SKM-1 treated with dmso at 0.1 percent for 144 hours (cell line): Measurements from ENCODE around the gene BIRC6.
"Not testable (repeated sequence)": the region's sequence is repeated elsewhere in the genome, so short reads cannot be mapped to it uniquely, and the experiment has no call there.

ENCODE experiments used
- DNase-seq: peaks from one replicate; lab custom pipeline; 2025; ENCODE audit not compliant: unreplicated experiment; lab: John Stamatoyannopoulos, UW

The BIRC6 gene

DNA sequence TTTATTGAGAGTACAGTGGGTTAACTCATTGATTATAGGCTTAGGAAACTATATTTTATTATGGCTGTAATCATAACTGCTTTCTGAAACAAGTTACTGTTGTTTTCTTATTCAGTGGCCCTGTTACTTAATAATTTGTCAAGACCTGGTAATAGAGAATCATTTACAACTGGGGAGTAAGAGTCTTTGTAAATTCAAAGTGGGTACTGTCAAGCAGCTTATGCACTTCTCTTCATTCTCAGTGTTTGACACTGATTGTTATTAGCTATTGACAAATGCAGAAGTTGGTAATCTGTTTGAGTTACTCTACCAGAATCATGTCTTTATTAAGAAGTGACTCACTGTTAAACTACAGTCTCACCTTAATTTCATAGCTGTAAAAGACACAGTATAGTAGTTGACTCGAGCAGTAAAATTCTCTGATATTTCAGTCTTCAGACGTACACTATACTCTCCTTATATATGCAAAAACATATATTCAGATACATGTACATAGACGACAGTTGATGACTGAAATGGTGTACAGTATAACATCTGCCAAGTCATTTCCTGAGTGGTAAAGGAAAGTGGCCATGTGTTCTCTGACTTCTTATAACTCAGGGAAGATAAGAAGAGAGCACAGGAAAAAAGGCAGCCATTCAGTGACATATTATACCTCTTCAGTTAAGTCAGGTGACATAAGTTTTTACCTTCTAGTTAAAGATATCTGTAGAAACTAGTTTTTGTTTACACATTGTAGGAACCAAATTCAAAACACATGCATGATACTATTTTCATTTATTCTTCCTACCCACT lies 235.0 kb downstream of the BIRC6 start:
- DNase-seq: no peak

DNA sequence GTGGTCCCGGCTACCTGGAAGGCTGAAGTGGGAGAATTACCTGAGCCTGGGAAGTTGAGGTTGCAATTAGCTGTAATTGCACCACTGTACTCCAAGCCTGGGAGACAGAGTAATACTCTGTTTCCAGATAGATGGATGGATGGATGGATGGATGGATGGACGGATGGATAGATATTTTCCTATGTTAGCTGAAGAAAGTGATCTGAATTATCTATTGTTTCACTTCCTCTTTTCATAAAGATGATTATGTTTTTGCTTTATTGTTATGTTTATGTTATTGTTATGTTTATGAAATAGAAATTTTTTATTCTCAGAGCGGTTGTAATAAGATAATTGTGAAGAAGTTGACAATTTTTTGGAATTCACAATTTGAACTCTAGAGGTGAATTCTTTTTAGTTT lies 237.8 kb downstream of the BIRC6 start:
- no peak for DNase-seq

DNA sequence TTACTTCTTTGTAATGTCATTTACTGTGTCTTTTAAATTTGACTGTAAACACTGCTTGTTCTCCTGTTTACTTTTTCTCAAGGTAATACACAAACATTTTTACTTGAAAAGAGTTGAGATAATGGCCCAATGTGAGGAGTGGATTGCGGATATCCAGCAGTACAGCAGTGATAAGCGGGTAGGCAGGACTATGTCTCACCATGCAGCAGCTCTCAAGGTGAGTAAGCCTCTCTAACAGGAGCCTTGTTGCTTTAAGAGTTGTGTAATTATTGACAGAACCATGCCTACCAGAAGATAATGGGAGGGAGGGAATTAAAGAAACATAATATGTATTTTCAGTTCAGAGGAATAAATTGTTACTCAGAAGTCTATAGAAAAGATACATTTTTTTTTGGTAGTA lies 254.5 kb downstream of the BIRC6 start:
- no peak for DNase-seq

DNA sequence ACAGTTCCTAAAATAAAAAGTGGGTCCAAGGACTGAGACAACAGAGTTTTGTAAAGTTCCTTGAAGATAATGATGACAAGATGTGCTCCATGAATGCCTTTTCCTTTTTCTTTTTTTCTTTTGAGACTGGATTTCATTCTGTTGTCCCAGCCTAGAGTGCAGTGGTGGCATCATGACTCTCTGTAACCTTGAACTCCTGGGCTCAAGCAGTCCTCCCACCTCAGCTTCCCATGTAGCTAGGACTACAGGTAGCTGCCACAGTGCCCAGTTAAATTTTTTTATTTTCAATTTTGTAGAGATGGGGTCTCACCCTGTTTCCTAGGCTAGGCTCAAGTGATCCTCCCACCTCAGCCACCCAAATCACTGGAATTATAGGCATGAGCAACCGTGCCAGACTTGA lies 254.9 kb downstream of the BIRC6 start:
- DNase-seq: no peak

DNA sequence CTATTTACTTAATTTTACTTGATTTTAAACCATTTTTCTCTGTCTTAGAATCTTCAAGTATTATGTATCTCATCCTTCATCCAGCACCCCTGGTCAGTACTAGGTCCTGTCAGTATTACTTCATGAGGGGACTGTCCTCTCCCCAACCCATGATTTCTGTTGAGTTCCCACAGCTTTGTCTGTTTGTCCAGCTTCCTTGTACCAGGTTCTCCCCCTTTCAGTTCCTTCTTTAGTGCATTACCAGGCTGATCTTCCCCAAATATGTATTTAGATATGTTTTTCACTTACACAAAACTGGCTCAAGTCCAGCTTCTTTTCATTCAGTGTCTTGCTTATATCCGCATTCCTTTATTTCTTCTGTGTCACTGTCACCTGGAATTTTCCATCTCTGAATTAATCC lies 257.3 kb downstream of the BIRC6 start:
- DNase-seq: no peak

DNA sequence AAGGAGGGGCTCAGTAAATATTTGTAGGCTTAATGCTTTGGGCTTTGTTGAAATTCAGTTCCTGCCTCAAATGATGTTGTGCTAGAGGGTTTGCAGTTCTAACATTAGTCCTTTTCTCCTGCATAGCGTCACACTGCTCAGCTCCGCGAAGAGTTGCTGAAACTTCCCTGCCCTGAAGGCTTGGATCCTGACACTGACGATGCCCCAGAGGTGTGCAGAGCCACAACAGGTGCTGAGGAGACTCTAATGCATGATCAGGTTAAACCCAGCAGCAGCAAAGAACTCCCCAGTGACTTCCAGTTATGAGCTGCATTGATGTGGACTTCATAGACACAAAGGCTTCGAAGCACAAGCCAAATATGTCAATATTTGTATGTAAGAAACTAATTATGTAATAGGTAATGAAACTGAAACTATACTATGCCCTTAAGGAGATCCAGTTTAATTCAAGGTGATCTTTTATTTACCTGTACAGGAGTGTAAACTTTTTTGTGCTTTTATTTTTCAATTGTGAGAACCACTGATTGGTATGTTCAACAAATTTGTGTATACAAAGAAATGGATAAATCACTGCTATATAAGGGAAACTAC lies 260.9 kb downstream of the BIRC6 start:
- no peak for DNase-seq

DNA sequence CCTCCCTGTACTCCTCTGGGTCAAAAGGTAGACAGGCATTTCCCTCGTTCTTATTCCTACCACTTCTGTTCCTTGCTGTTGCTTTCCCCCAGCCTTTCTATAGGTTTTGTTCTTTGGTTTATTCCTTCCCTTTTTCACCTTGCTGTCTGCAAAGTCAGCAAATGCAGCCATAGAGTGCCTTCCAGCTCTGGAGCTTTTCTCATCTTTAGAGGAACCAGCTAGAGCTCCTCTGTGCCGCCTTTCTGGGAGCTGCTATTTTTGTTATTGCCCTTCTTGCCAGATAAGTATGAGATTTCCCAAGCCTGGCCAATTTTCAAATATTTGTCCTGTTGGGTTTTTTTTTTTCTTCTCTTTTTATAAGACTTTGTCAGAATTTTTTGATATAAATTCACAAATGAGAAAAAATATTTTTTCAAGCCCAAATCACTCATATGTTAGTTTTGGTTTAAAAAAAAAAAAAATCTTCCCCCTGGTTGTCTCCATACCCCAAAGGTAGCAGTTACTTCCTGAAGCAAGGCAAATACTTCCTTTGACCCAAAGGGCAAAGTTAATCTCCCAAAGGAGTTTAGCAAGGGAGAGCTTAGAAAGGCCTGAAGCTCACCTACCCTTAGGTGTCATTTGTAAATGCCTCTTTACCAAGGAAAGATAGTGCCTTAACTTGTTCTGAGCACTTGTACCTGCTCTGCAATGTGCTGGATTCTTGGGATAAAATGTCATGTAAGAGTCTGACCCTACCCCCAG lies 265.9 kb downstream of the BIRC6 start:
- no peak for DNase-seq

DNA sequence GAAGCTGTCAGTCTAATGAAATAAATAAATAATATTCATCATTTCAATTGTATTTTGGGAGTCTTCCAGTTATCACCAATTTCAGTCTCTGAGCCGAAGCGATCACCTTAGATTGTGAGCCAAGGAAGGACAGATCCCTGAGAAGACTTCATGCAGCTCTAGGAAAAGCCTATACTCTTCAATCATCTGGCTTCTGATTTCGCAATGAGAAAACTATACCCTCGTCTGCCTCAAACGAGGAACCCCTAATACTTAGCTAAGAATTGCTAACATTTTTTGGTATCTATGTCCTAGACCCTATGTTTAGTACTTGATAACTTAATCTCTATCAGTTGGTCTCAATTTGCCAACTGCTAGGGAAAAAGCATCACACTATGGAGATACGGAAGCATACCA lies 266.5 kb downstream of the BIRC6 start:
- no peak for DNase-seq

DNA sequence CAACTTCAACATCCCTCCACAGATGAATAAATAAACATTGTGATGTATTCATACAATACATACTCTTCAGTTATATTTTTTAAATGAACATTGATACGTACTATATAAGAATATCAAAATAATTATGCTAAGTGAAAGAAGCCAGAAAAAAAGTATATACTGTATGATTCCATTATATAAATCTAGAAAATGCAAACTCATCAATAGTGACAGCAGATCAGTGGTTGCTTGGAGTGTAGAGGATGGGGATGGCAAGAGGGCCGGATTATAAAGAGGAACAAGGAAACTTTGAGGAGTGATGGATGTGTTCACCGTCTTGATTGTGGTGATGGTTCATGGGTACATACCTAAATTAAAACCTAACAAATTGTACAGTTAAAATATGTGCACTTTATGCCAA lies 268.0 kb downstream of the BIRC6 start:
- DNase-seq: no peak

DNA sequence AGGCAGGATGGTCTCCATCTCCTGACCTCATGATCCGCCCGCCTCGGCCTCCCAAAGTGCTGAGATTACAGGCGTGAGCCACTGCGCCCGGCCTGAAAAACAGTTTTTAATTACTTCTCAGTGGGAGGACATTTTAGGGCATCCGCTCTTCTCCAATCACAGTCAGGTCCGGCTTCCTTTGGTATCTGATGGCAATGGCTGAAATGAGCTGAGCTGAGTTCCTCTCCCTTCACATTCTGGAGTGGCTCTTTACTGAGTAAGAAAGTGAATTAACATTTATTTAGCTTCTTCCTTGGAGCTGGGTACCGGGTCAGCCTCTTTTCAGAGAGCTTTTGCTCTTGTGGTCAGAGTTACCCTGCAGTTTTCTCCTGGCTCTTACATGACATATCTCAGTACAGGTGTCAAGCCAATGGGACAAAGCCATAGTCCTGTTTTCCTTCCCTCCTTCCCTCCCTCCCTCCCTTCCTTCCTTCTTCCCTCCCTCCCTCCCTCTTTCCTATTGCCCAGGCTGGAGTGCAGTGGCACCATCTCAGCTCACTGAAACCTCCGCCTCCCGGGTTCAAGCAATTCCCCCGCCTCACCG lies 269.9 kb downstream of the BIRC6 start:
- no peak for DNase-seq

DNA sequence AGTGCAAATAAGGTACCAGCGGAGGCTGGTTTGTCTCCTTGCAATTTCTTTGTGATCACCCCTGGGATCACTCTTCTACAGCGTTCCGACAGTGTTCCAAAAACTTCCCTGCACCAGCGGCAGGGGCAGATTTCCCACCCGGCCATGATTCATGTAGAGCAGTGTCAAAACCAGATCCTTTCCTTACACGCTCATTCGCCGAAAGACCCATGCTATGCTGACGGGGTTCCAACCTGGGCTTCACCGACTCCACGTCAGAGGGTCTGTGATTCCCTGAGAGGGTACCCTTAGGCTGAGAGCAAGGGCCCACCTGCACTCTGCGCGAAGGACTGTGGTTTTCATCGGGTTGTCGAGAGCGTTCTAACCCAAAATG lies 270.6 kb downstream of the BIRC6 start:
- no peak for DNase-seq

DNA sequence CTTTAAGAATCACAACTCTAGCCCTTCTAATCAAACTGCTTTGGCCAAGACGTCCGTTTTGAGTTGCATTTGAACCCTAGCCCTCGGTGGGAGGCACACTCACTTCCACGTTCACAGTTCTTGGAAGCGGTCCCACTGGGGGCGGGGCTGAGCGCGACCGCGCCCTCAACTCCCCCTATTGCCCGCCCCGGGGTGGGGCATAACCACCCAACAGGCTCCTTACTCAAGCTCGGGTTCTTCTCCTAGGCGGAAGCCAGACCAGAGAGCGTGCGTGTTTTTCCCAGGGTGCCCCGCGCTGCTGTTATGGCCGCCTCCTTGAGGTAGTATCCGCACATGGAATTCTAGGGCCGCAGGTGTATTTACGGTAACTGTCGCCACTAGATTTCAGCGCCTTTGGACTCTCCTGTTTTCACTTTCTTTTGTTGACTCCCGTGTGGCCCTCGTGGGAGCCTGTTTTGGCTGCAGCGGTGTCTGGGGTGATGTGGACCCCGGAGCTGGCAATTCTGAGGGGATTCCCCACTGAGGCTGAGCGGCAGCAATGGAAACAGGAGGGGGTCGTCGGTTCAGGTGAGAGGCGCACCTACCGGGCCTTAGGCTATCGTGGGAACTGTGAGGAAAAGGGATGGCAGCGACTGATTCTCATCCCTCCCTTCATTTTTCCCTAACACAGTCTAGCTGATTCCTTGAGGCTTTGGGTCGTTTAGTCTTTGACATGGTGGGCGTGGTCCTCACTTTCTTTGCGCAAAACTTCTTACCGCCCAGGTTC lies 271.2 kb downstream of the BIRC6 start, which contains the start of gene TTC27:
Gene TTC27 (plus strand): TSS at position 237 of the 766 bp plus-strand sequence. CDS start 243 bp downstream, at position 480.
- peak; percentile 95 for DNase-seq

DNA sequence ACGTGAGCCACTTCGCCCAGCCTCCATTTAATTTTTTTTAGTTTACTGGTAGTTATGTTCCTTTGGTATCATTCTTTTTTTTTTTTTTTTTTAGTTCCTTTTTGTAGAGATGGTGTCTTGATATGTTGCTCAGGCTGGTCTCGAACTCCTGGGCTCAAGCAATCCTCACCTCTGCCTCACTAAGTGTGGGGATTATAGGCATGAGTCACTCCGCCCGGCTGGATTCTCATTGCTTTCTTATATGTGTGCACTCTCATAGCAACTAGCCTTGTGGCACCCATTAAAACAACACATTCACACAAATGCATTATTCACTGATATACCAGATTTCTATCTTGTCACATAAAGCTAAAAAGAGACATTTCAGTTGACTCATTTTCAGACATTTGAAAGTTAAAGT lies 275.3 kb downstream of the BIRC6 start:
- DNase-seq: no peak

DNA sequence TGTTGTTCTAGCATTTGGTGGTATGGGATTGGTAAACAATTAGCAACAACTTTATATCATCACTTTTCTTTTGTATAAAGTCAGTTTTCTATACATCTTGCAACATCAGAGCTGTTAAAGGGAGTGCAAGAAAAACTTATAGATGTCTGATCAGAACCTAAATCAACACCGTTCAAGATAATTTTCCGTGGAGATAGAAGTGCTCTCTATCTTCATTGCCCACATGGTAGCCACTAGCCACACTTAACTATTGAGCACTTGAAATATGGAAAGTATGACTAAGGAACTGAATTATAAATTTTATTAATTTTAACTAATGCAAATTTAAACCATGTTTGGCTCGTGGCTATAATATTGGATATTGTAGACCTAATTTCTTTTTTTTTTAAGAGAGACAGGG lies 276.2 kb downstream of the BIRC6 start:
- DNase-seq: no peak

DNA sequence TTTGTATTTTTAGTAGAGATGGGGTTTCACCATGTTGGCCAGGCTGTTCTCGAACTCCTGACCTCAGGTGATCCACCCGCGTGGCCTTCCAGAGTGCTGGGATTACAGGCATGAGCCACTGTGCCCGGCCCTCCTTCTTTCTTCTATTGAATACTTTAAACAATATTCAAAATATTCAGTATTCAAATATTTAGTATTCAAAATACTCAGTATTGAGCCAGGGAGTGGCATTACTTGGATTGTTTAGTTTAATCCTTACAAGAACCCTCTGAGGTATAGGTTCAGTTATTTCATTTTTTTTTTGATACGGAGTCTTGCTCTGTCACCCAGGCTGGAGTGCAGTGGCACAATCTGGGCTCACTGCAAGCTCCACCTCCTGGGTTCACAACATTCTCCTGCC lies 281.7 kb downstream of the BIRC6 start:
- not testable (repeated sequence) for DNase-seq

DNA sequence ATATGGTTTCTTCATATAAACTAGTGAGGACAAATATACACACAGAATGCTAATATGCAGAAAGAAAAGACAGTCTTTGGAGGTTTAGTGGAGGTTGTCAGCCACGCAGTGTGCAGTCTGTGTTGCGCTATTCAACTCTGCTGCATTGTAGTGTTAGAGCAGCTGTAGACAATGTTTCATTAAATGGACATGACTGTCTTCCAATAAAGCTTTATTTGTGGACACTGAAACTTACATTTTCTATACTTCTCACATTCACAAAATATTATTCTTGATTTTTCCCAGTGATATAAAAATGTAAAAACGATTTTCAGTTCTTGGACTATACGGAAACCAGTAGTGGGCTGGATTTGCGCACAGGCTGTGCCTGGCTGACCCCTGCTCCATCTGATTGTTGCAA lies 284.4 kb downstream of the BIRC6 start:
- no peak for DNase-seq

DNA sequence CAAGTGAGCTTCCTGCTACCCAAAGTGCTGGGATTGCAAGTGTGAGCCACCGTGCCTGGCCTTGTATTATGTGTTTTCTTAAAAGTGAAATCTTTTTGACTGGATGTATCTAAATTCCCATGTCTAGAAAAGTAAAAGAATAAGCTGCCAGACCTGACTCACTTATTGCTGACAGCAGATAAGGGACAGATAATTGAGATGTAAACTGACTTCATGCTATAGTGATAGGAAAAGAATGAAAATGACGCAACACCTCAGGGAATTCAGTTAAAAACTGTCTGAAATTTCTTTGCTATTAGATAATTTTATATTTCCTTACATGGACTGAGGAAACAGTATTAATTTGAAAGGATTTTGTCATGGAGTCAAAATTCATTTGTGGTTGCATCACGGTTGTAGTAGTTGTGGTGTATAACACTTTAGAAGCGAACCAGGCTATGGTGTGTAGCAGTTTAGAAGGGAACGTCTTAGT lies 290.4 kb downstream of the BIRC6 start:
- DNase-seq: no peak

DNA sequence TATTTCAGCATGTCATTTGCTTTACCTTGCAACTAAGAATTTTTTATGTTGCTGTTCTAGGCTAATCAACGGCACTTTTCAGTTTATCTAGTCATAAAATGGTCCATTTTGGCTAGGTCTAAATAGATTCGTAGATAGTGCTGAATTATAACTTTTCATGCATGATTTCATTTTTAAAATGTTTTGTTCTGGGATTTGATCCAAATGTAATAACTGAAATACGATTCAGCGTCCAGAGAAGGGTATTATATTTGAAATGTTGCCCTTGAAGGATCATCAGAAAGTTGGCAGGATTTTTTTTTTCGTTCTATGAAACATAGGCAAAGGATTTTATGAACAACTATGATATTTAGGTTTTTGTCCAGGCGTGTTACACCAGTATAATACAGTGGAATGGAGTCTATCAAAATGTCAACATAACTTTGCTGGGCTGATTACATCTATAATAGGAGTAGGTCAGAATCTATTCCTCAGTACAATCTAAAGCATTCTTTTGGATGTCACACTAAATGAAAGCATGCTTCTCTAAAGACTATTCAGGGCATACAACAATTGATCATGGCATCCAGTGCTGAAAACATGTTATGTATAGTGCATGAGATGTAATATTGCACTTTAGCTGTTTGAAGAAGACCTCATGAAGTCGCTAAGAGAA lies 295.9 kb downstream of the BIRC6 start:
- DNase-seq: no peak

DNA sequence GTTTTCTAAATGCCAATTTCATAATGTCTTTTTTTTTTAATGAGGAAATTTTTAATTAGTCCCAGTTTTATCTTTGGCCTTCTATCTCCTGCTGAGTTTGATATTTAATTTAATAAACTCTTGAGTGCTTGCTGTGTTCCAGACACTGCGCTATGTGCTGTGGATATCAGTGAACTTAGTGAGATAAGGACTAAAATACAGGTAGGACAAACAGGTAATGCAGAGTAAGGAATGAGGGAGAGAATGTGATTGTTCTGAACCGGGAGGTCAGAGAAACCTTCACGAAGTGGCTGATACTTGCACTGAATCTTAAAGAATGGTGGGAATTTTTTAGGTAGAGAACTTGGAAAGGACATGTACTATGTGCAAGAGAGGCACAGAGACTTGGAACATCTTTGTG lies 299.2 kb downstream of the BIRC6 start:
- no peak for DNase-seq

DNA sequence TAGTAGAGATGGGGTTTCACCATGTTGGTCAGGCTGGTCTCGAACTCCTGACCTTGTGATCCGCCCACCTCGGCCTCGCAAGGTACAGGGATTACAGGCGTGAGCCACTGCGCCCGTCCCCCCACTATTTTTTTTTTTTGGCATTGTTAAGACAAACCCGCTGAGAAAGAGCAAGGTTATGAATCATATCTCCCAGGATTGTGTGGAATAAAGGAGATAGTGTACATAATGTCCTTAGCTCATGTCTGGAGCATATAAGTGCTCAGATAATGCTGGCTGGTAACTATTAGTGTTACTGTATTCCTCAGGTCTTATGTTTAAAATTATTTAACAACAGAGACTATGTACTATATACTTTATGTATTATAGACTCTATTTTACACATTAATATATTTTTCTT lies 307.0 kb downstream of the BIRC6 start:
- DNase-seq: no peak
